ENCODE results near the gene PLPPR5. TPM values are rescaled to one million over a fixed set of nuclear protein-coding genes. Genes with fewer than 3 reads are reported as not detected.

Gene PLPPR5
- total and polyA plus RNA-seq, 2 of the 8 experiments (the other 6 are each of a cell fraction or from before 2014, with no cell fraction given) = 1.9 to 5.6 TPM

DNA sequence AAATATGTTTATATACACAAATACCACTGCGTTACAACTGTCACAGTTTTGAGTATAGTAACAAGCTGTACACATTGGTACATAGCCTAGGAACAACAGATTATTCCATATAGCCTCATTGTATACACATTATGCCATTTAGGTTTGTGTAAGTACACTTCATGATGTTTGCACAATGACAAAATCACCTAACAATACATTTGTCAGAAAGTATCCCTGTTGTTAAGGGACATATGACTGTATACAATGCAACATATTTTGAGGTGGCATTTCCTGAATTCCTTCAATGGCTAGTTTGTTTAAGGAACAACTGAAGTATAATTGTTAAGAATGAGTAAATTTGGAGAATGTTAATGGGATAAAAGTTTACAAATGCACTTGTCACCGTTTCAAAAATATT lies 19.0 kb downstream of the PLPPR5 start:
- no peak overlapping the region for H2BK120ac ChIP-seq (replicated peaks; ENCODE audit: low read depth, low read length)
- H4K5ac ChIP-seq (ENCODE audit: insufficient read length, low read depth, low read length) = no peak overlapping the region
- no peak overlapping the region for H2BK5ac ChIP-seq (ENCODE audit: low read depth, low read length)
- H3K27ac ChIP-seq (ENCODE audit: low read depth, low read length) = no peak overlapping the region
- H3K9me3 ChIP-seq (ENCODE audit: insufficient read depth in 2 of 2, low read depth in 1 of 2, low read length in 1 of 2) = peaks cover 3 to 7% of the 10 kb centered on the region in 2 experiments; a peak in 1 of 4 replicates
- no peaks in the 10 kb centered on the region for H3K79me1 ChIP-seq (ENCODE audit: low read depth, low read length)
- POLR2A ChIA-PET (ENCODE audit: partially characterized antibody) = no interaction called here
- H3K23ac ChIP-seq (ENCODE audit: insufficient read length) = no peak overlapping the region
- no peak overlapping the region for H3K14ac ChIP-seq (ENCODE audit: insufficient read length)
- H2AK5ac ChIP-seq (ENCODE audit: low read depth, low read length) = no peak overlapping the region
- DNase-seq (ENCODE audit: low read depth in 1 of 2, low spot score in 2 of 2) (no peak), FAIRE-seq (no peak)
- H4K8ac ChIP-seq (ENCODE audit: extremely low read depth, insufficient read depth, low read length) = no peak overlapping the region
- no peak overlapping the region for H3K18ac ChIP-seq (ENCODE audit: extremely low read depth, low read length)
- no peaks in the 10 kb centered on the region for H3K23me2 ChIP-seq (ENCODE audit: low read depth, low read length)
- no peak overlapping the region for H3K4me3 ChIP-seq (ENCODE audit: extremely low read depth in 1 of 4, insufficient read depth in 2 of 4, low read depth in 3 of 4, low read length in 4 of 4)
- H4K20me1 ChIP-seq (replicated peaks in 1 of 2; ENCODE audit: control insufficient read depth in 1 of 2, insufficient read depth in 2 of 2, low read length in 2 of 2) = no peaks in the 10 kb centered on the region
- H3K4me2 ChIP-seq (ENCODE audit: insufficient read depth in 1 of 2, low read depth in 2 of 2, low read length in 2 of 2) = no peak overlapping the region
- no peak overlapping the region for H3K56ac ChIP-seq (replicated peaks; ENCODE audit: insufficient read length, low read depth, low read length)
- no peaks in the 10 kb centered on the region for H3K27me3 ChIP-seq (replicated peaks in 1 of 4; ENCODE audit: control insufficient read depth in 3 of 4, extremely low read depth in 1 of 4, insufficient read depth in 3 of 4, low read length in 3 of 4)
- no peaks in the 10 kb centered on the region for H3K79me2 ChIP-seq (ENCODE audit: control insufficient read depth in 1 of 2, insufficient read depth in 2 of 2, low read length in 2 of 2)
- no peak overlapping the region for H2BK15ac ChIP-seq (ENCODE audit: low read length)
- CTCF ChIA-PET (ENCODE audit: partially characterized antibody) = no interaction called here
- no peak overlapping the region for H2BK12ac ChIP-seq (ENCODE audit: low read depth, low read length)
- no peaks in the 10 kb centered on the region; a peak in 1 of 8 replicates for H3K36me3 ChIP-seq (ENCODE audit: control insufficient read depth in 2 of 4, insufficient read depth in 4 of 4, low read length in 3 of 4)
- H3K4me1 ChIP-seq (replicated peaks in 1 of 4; ENCODE audit: control insufficient read depth in 3 of 4, insufficient read depth in 4 of 4, low read length in 3 of 4) = no peaks in the 10 kb centered on the region
- H3K4ac ChIP-seq (replicated peaks; ENCODE audit: insufficient read length, low read depth, low read length) = no peak overlapping the region
- H3K9ac ChIP-seq (replicated peaks in 1 of 4; ENCODE audit: extremely low read depth in 1 of 4, low read depth in 3 of 4, low read length in 3 of 4) = no peak overlapping the region
- H2BK20ac ChIP-seq (ENCODE audit: low read length) = no peak overlapping the region
- WGBS, 2 experiments (ENCODE audit: extremely low coverage in 1 of 2, insufficient coverage in 1 of 2, insufficient read length in 1 of 2, insufficient replicate concordance in 2 of 2, low coverage in 1 of 2, low lambda C conversion rate in 2 of 2, missing lambda C conversion rate in 1 of 2) = 92% methylated on average over 2 of the region's 2 CpGs; no CpG with 5 or more reads in 1 of the 2 experiments
- no peak for TF ChIP-seq TAF7 (optimal IDR thresholded peaks at IDR 0.05; ENCODE audit: borderline replicate concordance, low read depth, low read length)
- TF ChIP-seq CHD2 (IDR thresholded peaks at IDR 0.05; ENCODE audit: low read length) = no peak
- TF ChIP-seq SIN3A (conservative IDR thresholded peaks at IDR 0.05 in 1 of 2, IDR thresholded peaks at IDR 0.05 in 1 of 2; ENCODE audit: low read depth in 1 of 2, low read length in 2 of 2) = no peak
- TF ChIP-seq POLR2AphosphoS5 (IDR thresholded peaks at IDR 0.05; ENCODE audit: low read depth, low read length) = no peak
- TF ChIP-seq, protein P1, sequence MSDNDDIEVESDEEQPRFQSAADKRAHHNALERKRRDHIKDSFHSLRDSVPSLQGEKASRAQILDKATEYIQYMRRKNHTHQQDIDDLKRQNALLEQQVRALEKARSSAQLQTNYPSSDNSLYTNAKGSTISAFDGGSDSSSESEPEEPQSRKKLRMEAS (IDR thresholded peaks at IDR 0.05) = no peak
- TF ChIP-seq CREB1 (IDR thresholded peaks at IDR 0.05) = no peak
- no peak for TF ChIP-seq YY1 (IDR thresholded peaks at IDR 0.05; ENCODE audit: low read depth, low read length)
- TF ChIP-seq KDM4A (IDR thresholded peaks at IDR 0.05; ENCODE audit: low read depth, low read length, severe bottlenecking) = no peak
- H2AFZ ChIP-seq (ENCODE audit: low read length) = no peak overlapping the region
- H4K91ac ChIP-seq (replicated peaks; ENCODE audit: insufficient read length, low read length) = no peak overlapping the region
